ENCODE data around the gene FBXO36.

The FBXO36 gene

DNA sequence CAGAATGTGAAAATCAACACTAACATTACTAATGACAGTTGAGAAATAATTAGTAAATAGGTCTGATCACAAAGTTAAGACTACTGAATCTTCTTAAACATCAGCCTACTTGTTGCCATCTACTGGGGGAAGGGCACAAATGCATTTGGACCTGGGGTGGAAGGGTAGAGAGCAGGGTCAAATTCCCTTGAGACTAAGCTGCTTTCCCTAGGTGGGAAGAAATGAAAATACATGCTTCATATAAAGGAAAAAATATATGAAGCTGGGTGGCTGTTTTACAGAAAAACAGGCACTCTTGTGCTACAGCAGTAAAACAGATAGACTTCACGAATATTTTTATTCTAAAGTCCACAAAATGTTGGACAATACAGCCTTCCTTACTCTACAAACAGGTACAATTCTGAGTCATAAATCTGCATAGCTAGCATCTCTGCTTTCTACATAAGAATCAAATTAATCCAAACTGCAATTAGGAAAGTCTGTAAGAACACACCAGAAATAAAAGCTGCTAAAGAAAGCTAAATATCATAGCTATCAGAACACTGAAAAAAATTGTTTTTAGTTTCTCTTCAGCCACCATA lies 11.4 kb upstream of the FBXO36 start:
- H3K36me3 ChIP-seq (replicated peaks; ENCODE audit: insufficient read depth, low read length), result no peaks in the 10 kb centered on the region
- TF ChIP-seq, protein P1, sequence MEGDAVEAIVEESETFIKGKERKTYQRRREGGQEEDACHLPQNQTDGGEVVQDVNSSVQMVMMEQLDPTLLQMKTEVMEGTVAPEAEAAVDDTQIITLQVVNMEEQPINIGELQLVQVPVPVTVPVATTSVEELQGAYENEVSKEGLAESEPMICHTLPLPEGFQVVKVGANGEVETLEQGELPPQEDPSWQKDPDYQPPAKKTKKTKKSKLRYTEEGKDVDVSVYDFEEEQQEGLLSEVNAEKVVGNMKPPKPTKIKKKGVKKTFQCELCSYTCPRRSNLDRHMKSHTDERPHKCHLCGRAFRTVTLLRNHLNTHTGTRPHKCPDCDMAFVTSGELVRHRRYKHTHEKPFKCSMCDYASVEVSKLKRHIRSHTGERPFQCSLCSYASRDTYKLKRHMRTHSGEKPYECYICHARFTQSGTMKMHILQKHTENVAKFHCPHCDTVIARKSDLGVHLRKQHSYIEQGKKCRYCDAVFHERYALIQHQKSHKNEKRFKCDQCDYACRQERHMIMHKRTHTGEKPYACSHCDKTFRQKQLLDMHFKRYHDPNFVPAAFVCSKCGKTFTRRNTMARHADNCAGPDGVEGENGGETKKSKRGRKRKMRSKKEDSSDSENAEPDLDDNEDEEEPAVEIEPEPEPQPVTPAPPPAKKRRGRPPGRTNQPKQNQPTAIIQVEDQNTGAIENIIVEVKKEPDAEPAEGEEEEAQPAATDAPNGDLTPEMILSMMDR (IDR thresholded peaks at IDR 0.05; ENCODE audit: low read length), result peak; percentile 39
- no peak for TF ChIP-seq EZH2phosphoT487 (IDR thresholded peaks at IDR 0.05; ENCODE audit: low read length)
- no peaks in the 10 kb centered on the region; the same call in 1 of the 2 replicates for H3F3A ChIP-seq (ENCODE audit: insufficient read depth, low read length)
- peaks cover 86% of the 10 kb centered on the region for H3K79me2 ChIP-seq (ENCODE audit: low read length)
- no peaks in the 10 kb centered on the region for H3K9me3 ChIP-seq (replicated peaks; ENCODE audit: insufficient read depth, low read length)
- no peak overlapping the region for H3K4me3 ChIP-seq (ENCODE audit: low read length)
- peaks cover 5% of the 10 kb centered on the region; the same call in 1 of the 2 replicates for H4K20me1 ChIP-seq (ENCODE audit: insufficient read depth, low read length)
- no peak overlapping the region for H3K4me2 ChIP-seq (ENCODE audit: low read depth, low read length)
- H3K9me2 ChIP-seq (replicated peaks; ENCODE audit: insufficient read depth, low read length), result no peaks in the 10 kb centered on the region
- H3K27me3 ChIP-seq (replicated peaks; ENCODE audit: insufficient read depth, low read length), result no peaks in the 10 kb centered on the region
- no peak overlapping the region for H2AFZ ChIP-seq (ENCODE audit: low read length)
- no peak overlapping the region for H3K27ac ChIP-seq (ENCODE audit: low read length)
- no peak overlapping the region for H3K9ac ChIP-seq (ENCODE audit: low read length)
- H3K4me1 ChIP-seq (ENCODE audit: low read length), result no peaks in the 10 kb centered on the region
- DNase-seq, result peak; percentile 35

DNA sequence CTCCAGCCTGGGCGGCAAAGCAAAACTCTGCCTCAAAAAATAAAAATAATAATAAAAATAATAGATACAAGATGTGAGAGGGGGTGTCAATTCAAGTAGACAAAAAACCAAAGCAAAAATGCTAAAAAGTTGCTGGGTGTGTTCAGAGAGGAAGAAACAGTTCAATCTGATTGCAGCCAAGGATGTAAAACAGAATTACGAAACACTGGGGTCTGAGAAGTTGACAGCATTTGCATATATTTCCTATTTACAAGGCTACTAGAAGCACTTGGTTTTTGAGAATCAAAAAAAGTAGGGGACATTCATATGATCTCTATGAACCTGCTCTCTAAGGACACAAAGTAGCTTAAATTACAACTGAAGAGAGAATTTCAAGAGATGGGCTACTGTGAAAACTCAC lies 8.1 kb upstream of the FBXO36 start:
- Histone ChIP-seq H3K9me3 (replicated peaks; ENCODE audit: insufficient read depth, low read length) (no peaks in the 10 kb centered on the region), H3K27ac (ENCODE audit: low read length) (no peak overlapping the region), H3K36me3 (replicated peaks; ENCODE audit: insufficient read depth, low read length) (no peaks in the 10 kb centered on the region), H2AFZ (ENCODE audit: low read length) (no peak overlapping the region), H4K20me1 (ENCODE audit: insufficient read depth, low read length) (peaks cover 5% of the 10 kb centered on the region; the same call in 1 of the 2 replicates), H3K4me2 (ENCODE audit: low read depth, low read length) (no peak overlapping the region), H3K4me3 (ENCODE audit: low read length) (no peak overlapping the region), H3F3A (ENCODE audit: insufficient read depth, low read length) (no peaks in the 10 kb centered on the region; the same call in 1 of the 2 replicates), H3K79me2 (ENCODE audit: low read length) (peaks cover 94% of the 10 kb centered on the region), H3K9me2 (replicated peaks; ENCODE audit: insufficient read depth, low read length) (no peaks in the 10 kb centered on the region), H3K27me3 (replicated peaks; ENCODE audit: insufficient read depth, low read length) (no peaks in the 10 kb centered on the region), H3K4me1 (ENCODE audit: low read length) (no peaks in the 10 kb centered on the region), H3K9ac (ENCODE audit: low read length) (no peak overlapping the region)
- no peak for DNase-seq
- TF ChIP-seq, protein P1 (IDR thresholded peaks at IDR 0.05; ENCODE audit: low read length), result no peak
- TF ChIP-seq EZH2 (optimal IDR thresholded peaks at IDR 0.05; ENCODE audit: low read depth, low read length) (no peak), EZH2phosphoT487 (IDR thresholded peaks at IDR 0.05; ENCODE audit: low read length) (no peak)

- no peaks in the 10 kb centered on the region for H3K9me2 ChIP-seq (replicated peaks; ENCODE audit: insufficient read depth, low read length)
- no peak overlapping the region for H3K4me2 ChIP-seq (ENCODE audit: low read depth, low read length)
- no peak overlapping the region for H2AFZ ChIP-seq (ENCODE audit: low read length)
- no peak for DNase-seq
- no peak overlapping the region for H3K4me3 ChIP-seq (ENCODE audit: low read length)
- H3K27ac ChIP-seq (ENCODE audit: low read length), result no peak overlapping the region
- no peaks in the 10 kb centered on the region for H3K27me3 ChIP-seq (replicated peaks; ENCODE audit: insufficient read depth, low read length)
- H3K79me2 ChIP-seq (ENCODE audit: low read length), result peaks cover 84% of the 10 kb centered on the region
- H3K36me3 ChIP-seq (replicated peaks; ENCODE audit: insufficient read depth, low read length), result no peaks in the 10 kb centered on the region
- H3K9ac ChIP-seq (ENCODE audit: low read length), result no peak overlapping the region
- H3F3A ChIP-seq (ENCODE audit: insufficient read depth, low read length), result peaks cover 10% of the 10 kb centered on the region
- H4K20me1 ChIP-seq (ENCODE audit: insufficient read depth, low read length), result no peaks in the 10 kb centered on the region; the same call in 1 of the 2 replicates
- 0 out of 2 replicates have a peak, but pooled peaks cover 5% of the 10 kb centered on the region for H3K4me1 ChIP-seq (ENCODE audit: low read length)
- no peaks in the 10 kb centered on the region for H3K9me3 ChIP-seq (replicated peaks; ENCODE audit: insufficient read depth, low read length)
- TF ChIP-seq EZH2phosphoT487 (IDR thresholded peaks at IDR 0.05; ENCODE audit: low read length), result no peak
- TF ChIP-seq EZH2 (optimal IDR thresholded peaks at IDR 0.05; ENCODE audit: low read depth, low read length), result no peak
- TF ChIP-seq, protein P1 (IDR thresholded peaks at IDR 0.05; ENCODE audit: low read length), result no peak
Observed at GRCh38 chr2:229917793-229918192, 4.5 kb upstream of the FBXO36 start.

All from MM.1S (cell line).